B cell (primary cell): ENCODE data around the gene GADD45G. TPM values are rescaled to one million over a fixed set of nuclear protein-coding genes. Genes with fewer than 3 reads are reported as not detected.

Source experiments
- ATAC-seq: fragments of 200-7000 bp; cut with Tn5 transposase; one replicate; pipeline ENCODE4 v1.10.0; 2021; ENCODE audit warnings: low read depth, mild to moderate bottlenecking, moderate number of reproducible peaks, moderate library complexity
- CTCF ChIA-PET: fragments of 350-600 bp; sonication (Branson Sonifier 250); formaldehyde crosslinking; loops from one replicate; lab custom pipeline; 2021; ENCODE audit warnings: antibody characterized with exemption, inconsistent platforms; lab: Charles Lee
- POLR2A ChIA-PET: fragments of 350-600 bp; sonication (Branson Sonifier 250); formaldehyde crosslinking; loops from one replicate; lab custom pipeline; 2021; ENCODE audit warnings: antibody characterized with exemption; lab: Charles Lee
- DNase-seq: peaks from one replicate; pipeline ENCODE4 v3.0.0; 2013
- H2AFZ ChIP-seq: 2 replicates; pipeline ENCODE4 v1.6.1; 2012; ENCODE audit warnings: mild to moderate bottlenecking, low read depth, low read length; ENCODE audit not compliant: insufficient read depth, poor library complexity, severe bottlenecking
- H3K27ac ChIP-seq, 2 donors: 1 replicate in 1 of 2; 2 replicates in 1 of 2; pipeline ENCODE4 v1.5.1; 2012 to 2013; ENCODE audit warnings: low read length in 2 of 2, mild to moderate bottlenecking in 2 of 2, moderate library complexity in 1 of 2
- H3K27me3 ChIP-seq, 4 experiments: fragments of 200-600 bp in 1 of 4; sonication (generic) in 1 of 4; replicated peaks in 1 of 4; 1 replicate in 2 of 4; 2 replicates in 2 of 4; pipeline versions ENCODE4 v1.6.1 to v1.7.0; 2013 to 2016; ENCODE audit warnings: low read length in 3 of 4, mild to moderate bottlenecking in 2 of 4, mixed read lengths in 1 of 4, moderate library complexity in 1 of 4; ENCODE audit not compliant: insufficient read depth in 4 of 4, control insufficient read depth in 3 of 4; ENCODE audit errors: control extremely low read depth in 1 of 4
- H3K36me3 ChIP-seq, 2 experiments: replicated peaks in 1 of 2; 1 replicate in 1 of 2; 2 replicates in 1 of 2; pipeline versions ENCODE4 v1.6.1 to v1.7.1; 2013; ENCODE audit warnings: low read length in 1 of 2; ENCODE audit not compliant: insufficient read depth in 2 of 2, control insufficient read depth in 1 of 2; ENCODE audit errors: control extremely low read depth in 1 of 2, extremely low read depth in 1 of 2
- H3K4me1 ChIP-seq, 2 donors: fragments of 200-600 bp in 1 of 2; sonication (generic) in 1 of 2; 1 replicate in 1 of 2; 2 replicates in 1 of 2; pipeline versions ENCODE4 v1.5.1 to v1.6.1; 2013 to 2017; ENCODE audit warnings: low read length in 2 of 2; ENCODE audit not compliant: control insufficient read depth in 2 of 2, insufficient read depth in 2 of 2
- H3K4me2 ChIP-seq: replicated peaks from 2 replicates; pipeline ENCODE3; 2012; ENCODE audit warnings: mild to moderate bottlenecking, low read depth, low read length; ENCODE audit not compliant: poor library complexity, severe bottlenecking
- H3K4me3 ChIP-seq, 5 experiments: fragments of 200-600 bp in 1 of 5; sonication (generic) in 1 of 5; 1 replicate in 3 of 5; 2 replicates in 2 of 5; pipeline versions ENCODE4 v1.5.1 to v1.7.0; 2011 to 2016; ENCODE audit warnings: low read length in 4 of 5, mild to moderate bottlenecking in 4 of 5, low read depth in 2 of 5, control low read depth in 1 of 5, moderate library complexity in 1 of 5; ENCODE audit not compliant: insufficient read depth in 1 of 5; ENCODE audit errors: control extremely low read depth in 1 of 5, extremely low read depth in 1 of 5
- H3K79me2 ChIP-seq: fragments of 200-600 bp; sonication (generic); one replicate; pipeline ENCODE4 v1.6.0; 2016; ENCODE audit warnings: low read length; ENCODE audit not compliant: control insufficient read depth, insufficient read depth
- H3K9ac ChIP-seq: fragments of 200-600 bp; sonication (generic); 2 replicates; pipeline ENCODE4 v1.6.1; 2017; ENCODE audit warnings: mild to moderate bottlenecking, low read length, moderate library complexity
- H3K9me3 ChIP-seq, 3 donors: one replicate each; pipeline versions ENCODE4 v1.6.1 to v1.7.1; 2013; ENCODE audit warnings: low read length in 2 of 3; ENCODE audit not compliant: control insufficient read depth in 2 of 3, insufficient read depth in 1 of 3; ENCODE audit errors: control extremely low read depth in 1 of 3
- H4K20me1 ChIP-seq: 2 replicates; pipeline ENCODE4 v1.6.0; 2012; ENCODE audit warnings: mild to moderate bottlenecking, low read length; ENCODE audit not compliant: insufficient read depth, control insufficient read depth, poor library complexity, severe bottlenecking
- H3K27ac Mint-ChIP-seq: one replicate; pipeline ENCODE4 v1.8.0; 2021; ENCODE audit warnings: mixed read lengths
- H3K27me3 Mint-ChIP-seq: one replicate; pipeline ENCODE4 v1.8.0; 2021; ENCODE audit warnings: mixed read lengths
- H3K4me1 Mint-ChIP-seq: one replicate; pipeline ENCODE4 v1.8.0; 2021; ENCODE audit warnings: mixed read lengths
- H3K4me3 Mint-ChIP-seq: one replicate; pipeline ENCODE4 v1.8.0; 2021; ENCODE audit warnings: mixed read lengths
- H3K9me3 Mint-ChIP-seq: one replicate; pipeline ENCODE4 v1.8.0; 2022; ENCODE audit warnings: mixed read lengths; ENCODE audit not compliant: insufficient read depth
- CTCF ChIP-seq: fragments of 200-600 bp; IDR thresholded peaks from one replicate; pipeline ENCODE4 v1.8.0; 2022; ENCODE audit warnings: antibody characterized with exemption, mild to moderate bottlenecking
- EZH2 ChIP-seq: IDR thresholded peaks from 2 replicates; pipeline ENCODE4 v1.6.1; 2012; ENCODE audit warnings: borderline replicate concordance, low read depth, mild to moderate bottlenecking, moderate library complexity, low read length; ENCODE audit not compliant: insufficient read depth, poor library complexity, severe bottlenecking
- WGBS: methylation state at CpG from one replicate; pipeline ENCODE4 v1.1.5; 2013; ENCODE audit warnings: missing lambda C conversion rate; ENCODE audit not compliant: insufficient coverage; 5-methylcytosine and 5-hydroxymethylcytosine counted together
- intact Hi-C: fragments of 100-400 bp; cut with micrococcal nuclease; formaldehyde crosslinking; loops from one replicate; pipeline ENCODE4 v1.10.0; 2022
- polyA plus RNA-seq: library from polyadenylated mRNA; depleted of rRNA; stranded (reverse); fragments of >200 nt; gene quantifications from 2 replicates; pipeline ENCODE4 v1.2.3, GENCODE V29; 2012
- total RNA-seq, 2 donors: library from RNA; stranded (reverse); fragments of 120-200 nt in 1 of 2; gene quantifications; 1 replicate in 1 of 2; 2 replicates in 1 of 2; pipeline versions ENCODE4 v1.2.3 to v1.2.4, GENCODE V29; 2013 to 2022

The GADD45G gene
- total and polyA plus RNA-seq, 2 donors (not counting 1 experiment from before 2014, with no cell fraction given): 4.3 to 5.9 TPM

GRCh38 chr9:89641980-89642379, 37.2 kb downstream of the GADD45G start:
- POLR2A ChIA-PET: no interaction called here
- intact Hi-C loops: no loop called here
- CTCF ChIA-PET: no interaction called here

GRCh38 chr9:89642789-89643188, 38.0 kb downstream of the GADD45G start:
- 87% methylated on average over 6 of the region's 6 CpGs for WGBS

More at GRCh38 chr9:89641980-89642379, 37.2 kb downstream of the GADD45G start:
- H3K27me3 ChIP-seq: peaks cover 0 to 3% (median 0%) of the 10 kb centered on the region in 4 experiments
- H3K9me3 ChIP-seq: peaks cover 0 to 2% (median 0%) of the 10 kb centered on the region in 3 donors
- H3K27ac ChIP-seq: no peak overlapping the region
- DNase-seq (no peak), ATAC-seq (no peak)
- no peak overlapping the region for H3K9ac ChIP-seq
- H3K4me2 ChIP-seq: no peak overlapping the region
- H3K36me3 ChIP-seq: no peaks in the 10 kb centered on the region
- no peaks in the 10 kb centered on the region for H3K4me1 ChIP-seq
- no peak overlapping the region for H3K4me3 ChIP-seq
- TF ChIP-seq EZH2: no peak
- no peak for TF ChIP-seq CTCF
- H4K20me1 ChIP-seq: no peaks in the 10 kb centered on the region
- 60% methylated on average over 1 of the region's 4 CpGs for WGBS
- peaks cover 4% of the 10 kb centered on the region for H3K27me3 Mint-ChIP-seq
- no peak overlapping the region for H2AFZ ChIP-seq
- no peak overlapping the region for H3K27ac Mint-ChIP-seq
- no peaks in the 10 kb centered on the region for H3K4me1 Mint-ChIP-seq
- H3K9me3 Mint-ChIP-seq: no peaks in the 10 kb centered on the region
- no peak overlapping the region for H3K4me3 Mint-ChIP-seq
- no peaks in the 10 kb centered on the region for H3K79me2 ChIP-seq

More at GRCh38 chr9:89642789-89643188, 38.0 kb downstream of the GADD45G start:
- no peak for TF ChIP-seq EZH2
- no peak for TF ChIP-seq CTCF
- no peaks in the 10 kb centered on the region for H4K20me1 ChIP-seq
- Mint-ChIP-seq H3K4me1 (no peaks in the 10 kb centered on the region), H3K4me3 (no peak overlapping the region), H3K9me3 (no peaks in the 10 kb centered on the region), H3K27ac (no peak overlapping the region), H3K27me3 (peaks cover 4% of the 10 kb centered on the region)
- peaks cover 0 to 3% (median 0%) of the 10 kb centered on the region in 4 experiments for H3K27me3 ChIP-seq
- no peak overlapping the region for H3K27ac ChIP-seq
- peaks cover 0 to 2% (median 0%) of the 10 kb centered on the region in 3 donors for H3K9me3 ChIP-seq
- no peak overlapping the region for H2AFZ ChIP-seq
- intact Hi-C loops: no loop called here
- H3K79me2 ChIP-seq: no peaks in the 10 kb centered on the region
- no peak overlapping the region for H3K4me2 ChIP-seq
- no peak overlapping the region for H3K9ac ChIP-seq
- no peak for DNase-seq
- ChIA-PET POLR2A (no interaction called here), CTCF (no interaction called here)
- H3K36me3 ChIP-seq: no peaks in the 10 kb centered on the region
- H3K4me1 ChIP-seq: no peaks in the 10 kb centered on the region
- no peak for ATAC-seq
- no peak overlapping the region for H3K4me3 ChIP-seq
